Stomach (tissue), 4 donors: ENCODE measurements around the gene PCDHGA1.

Experiments used
- CTCF ChIP-seq, 7 experiments: fragments of 450-650 bp in 4 of 7; fragments of 200-600 bp in 3 of 7; sonication (generic) in 3 of 7; IDR thresholded peaks; one replicate each; pipeline ENCODE4 v1.5.1; 2016 to 2019; ENCODE audit warnings: antibody characterized with exemption in 7 of 7, control low read depth in 2 of 7, mild to moderate bottlenecking in 1 of 7
- POLR2A ChIP-seq, 4 donors: fragments of 450-650 bp; IDR thresholded peaks; one replicate each; pipeline ENCODE4 v1.6.1; 2016; ENCODE audit warnings: antibody characterized with exemption in 4 of 4, control low read depth in 2 of 4, mild to moderate bottlenecking in 1 of 4, moderate library complexity in 1 of 4
- POLR2AphosphoS5 ChIP-seq, 3 donors: sonication (generic); formaldehyde crosslinking; IDR thresholded peaks; one replicate each; pipeline ENCODE4 v1.6.1; 2016; ENCODE audit warnings: antibody characterized with exemption in 3 of 3

- TF ChIP-seq POLR2A (IDR thresholded peaks at IDR 0.05) (no peak), CTCF (IDR thresholded peaks at IDR 0.05) (no peak), POLR2AphosphoS5 (IDR thresholded peaks at IDR 0.05) (no peak)
Observed at GRCh38 chr5:141515141-141515540, 184.8 kb downstream of the PCDHGA1 start.
